NT2/D1 (cell line): Measurements from ENCODE around the gene PDPR.
"Not testable (repeated sequence)": the region's sequence is repeated elsewhere in the genome, so short reads cannot be mapped to it uniquely, and the experiment has no call there.

Source experiments
- DNase-seq: peaks from one replicate; pipeline ENCODE4 v3.0.0-alpha.2; 2011; ENCODE audit warnings: low read depth, low spot score
- H3K27me3 ChIP-seq: 2 replicates; pipeline ENCODE4 v1.6.0; 2011; ENCODE audit warnings: mild to moderate bottlenecking; ENCODE audit not compliant: insufficient read length, insufficient read depth
- H3K36me3 ChIP-seq: 2 replicates; pipeline ENCODE4 v1.6.1; 2011; ENCODE audit warnings: mild to moderate bottlenecking, low read length, mixed read lengths; ENCODE audit not compliant: insufficient read depth, insufficient read length
- H3K4me1 ChIP-seq: 2 replicates; pipeline ENCODE4 v1.5.1; 2011; ENCODE audit not compliant: insufficient read depth, insufficient read length
- H3K4me3 ChIP-seq: 2 replicates; pipeline ENCODE4 v1.5.1; 2011; ENCODE audit warnings: low read depth; ENCODE audit not compliant: insufficient read length
- H3K9ac ChIP-seq: 2 replicates; pipeline ENCODE4 v1.6.0; 2011; ENCODE audit warnings: low read depth; ENCODE audit not compliant: insufficient read length
- H3K9me3 ChIP-seq: 2 replicates; pipeline ENCODE4 v1.5.1; 2011; ENCODE audit warnings: mild to moderate bottlenecking, low read length; ENCODE audit not compliant: insufficient read depth
- SUZ12 ChIP-seq: IDR thresholded peaks from 2 replicates; pipeline ENCODE4 v1.6.1; 2011; ENCODE audit not compliant: insufficient read length, insufficient read depth; ENCODE audit errors: extremely low read depth
- YY1 ChIP-seq: IDR thresholded peaks from 2 replicates; pipeline ENCODE4 v1.6.1; 2011; ENCODE audit not compliant: insufficient read length, insufficient read depth
- ZNF274 ChIP-seq: IDR thresholded peaks from 2 replicates; pipeline ENCODE4 v1.6.1; 2011; ENCODE audit warnings: mild to moderate bottlenecking, low read depth, low read length

The PDPR gene

DNA sequence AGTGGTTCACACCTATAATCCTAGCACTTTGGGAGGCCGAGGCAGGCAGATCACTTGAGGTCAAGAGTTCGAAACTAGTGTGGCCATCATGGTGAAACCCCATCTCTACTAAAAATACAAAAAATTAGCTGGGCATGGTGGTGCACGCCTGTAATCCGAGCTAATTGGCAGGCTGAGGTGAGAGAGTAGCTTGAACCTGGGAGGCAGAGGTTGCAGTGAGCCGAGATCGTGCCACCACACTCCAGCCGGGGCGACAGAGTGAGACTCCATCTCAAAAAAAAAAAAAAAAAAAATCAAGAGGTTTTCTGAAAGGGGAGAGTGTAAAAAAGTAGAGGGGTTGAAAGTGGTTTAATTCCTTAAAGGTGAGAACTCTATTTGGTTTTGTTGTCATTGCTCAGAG is 21.7 kb downstream of the PDPR start:
- peaks cover 69% of the 10 kb centered on the region for H3K36me3 ChIP-seq

DNA sequence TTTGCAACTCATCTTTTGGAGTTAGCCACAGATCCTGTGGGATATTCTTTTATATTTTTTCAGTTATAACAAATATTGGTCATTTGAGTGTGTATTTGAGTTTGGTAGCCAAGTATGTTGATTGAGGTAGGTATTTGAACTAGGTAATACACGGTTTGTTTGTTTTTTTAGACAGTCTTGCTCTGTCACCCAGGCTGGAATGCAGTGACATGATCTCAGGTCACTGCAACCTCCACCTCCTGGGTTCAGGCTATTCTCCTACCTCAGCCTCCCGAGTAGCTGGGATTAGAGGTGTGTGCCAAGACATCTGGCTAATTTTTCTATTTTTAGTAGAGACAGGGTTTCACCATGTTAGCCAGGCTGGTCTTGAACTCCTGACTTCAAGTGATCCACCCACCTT is 22.5 kb downstream of the PDPR start:
- H3K4me3 ChIP-seq, H3K9me3 ChIP-seq, H3K9ac ChIP-seq, DNase-seq, H3K27me3 ChIP-seq, H3K4me1 ChIP-seq: not testable (repeated sequence)
- H3K36me3 ChIP-seq: peaks cover 71% of the 10 kb centered on the region

More for the DNA sequence above, 21.7 kb downstream of the PDPR start:
- H3K9me3 ChIP-seq, H3K9ac ChIP-seq, DNase-seq, H3K4me3 ChIP-seq, H3K27me3 ChIP-seq, H3K4me1 ChIP-seq: not testable (repeated sequence)

DNA sequence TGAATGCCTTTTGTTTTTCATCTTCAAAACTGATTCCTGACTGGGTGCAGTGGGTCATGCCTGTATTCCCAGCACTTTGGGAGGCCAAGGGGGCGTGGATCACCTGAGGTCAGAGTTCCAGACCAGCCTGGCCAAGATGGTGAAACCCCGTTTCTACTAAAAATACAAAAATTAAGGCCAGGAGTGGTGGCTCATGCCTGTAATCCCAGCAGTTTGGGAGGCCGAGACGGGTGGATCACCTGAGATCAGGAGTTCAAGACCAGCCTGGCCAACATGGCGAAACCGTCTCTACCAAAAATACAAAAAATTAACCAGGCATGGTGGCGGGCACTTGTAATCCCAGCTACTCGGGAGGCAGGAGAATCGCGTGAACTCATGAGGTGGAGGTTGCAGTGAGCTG is 28.6 kb downstream of the PDPR start:
- not testable (repeated sequence) for H3K9me3 ChIP-seq, H3K9ac ChIP-seq, H3K27me3 ChIP-seq, H3K4me1 ChIP-seq, H3K4me3 ChIP-seq, DNase-seq
- H3K36me3 ChIP-seq: peaks cover 61% of the 10 kb centered on the region

DNA sequence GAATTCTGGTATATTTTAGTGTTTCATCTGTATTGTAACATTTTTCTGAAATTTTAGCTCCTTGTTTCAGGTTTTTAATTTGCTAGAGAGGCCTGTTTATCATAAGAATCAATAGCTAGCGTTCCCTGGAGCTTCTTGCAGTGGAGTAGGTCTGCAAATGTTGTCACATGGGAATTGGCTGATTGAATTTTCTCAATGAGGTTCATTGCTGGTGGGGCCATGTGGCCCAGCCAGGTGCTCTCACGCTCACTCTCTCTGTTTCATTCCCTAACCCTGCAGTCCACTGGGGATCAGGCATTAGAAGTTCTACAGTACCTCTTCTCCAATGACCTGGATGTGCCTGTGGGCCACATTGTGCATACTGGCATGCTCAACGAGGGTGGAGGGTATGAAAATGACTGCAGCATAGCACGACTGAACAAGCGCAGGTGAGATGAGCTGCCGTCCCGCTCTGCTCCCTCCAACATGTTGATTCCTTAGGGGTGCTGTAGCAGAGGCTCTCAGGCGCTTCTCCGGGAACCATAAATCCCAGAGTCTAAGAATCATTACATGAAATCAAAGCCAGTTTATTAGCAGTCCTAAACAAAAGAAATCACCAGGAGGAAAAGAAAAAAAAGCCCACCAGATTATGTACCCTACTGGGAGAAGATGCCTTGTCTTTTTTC is 29.2 kb downstream of the PDPR start:
- H3K4me3 ChIP-seq, DNase-seq, H3K9me3 ChIP-seq, H3K9ac ChIP-seq, H3K27me3 ChIP-seq, H3K4me1 ChIP-seq: not testable (repeated sequence)
- peaks cover 65% of the 10 kb centered on the region for H3K36me3 ChIP-seq

DNA sequence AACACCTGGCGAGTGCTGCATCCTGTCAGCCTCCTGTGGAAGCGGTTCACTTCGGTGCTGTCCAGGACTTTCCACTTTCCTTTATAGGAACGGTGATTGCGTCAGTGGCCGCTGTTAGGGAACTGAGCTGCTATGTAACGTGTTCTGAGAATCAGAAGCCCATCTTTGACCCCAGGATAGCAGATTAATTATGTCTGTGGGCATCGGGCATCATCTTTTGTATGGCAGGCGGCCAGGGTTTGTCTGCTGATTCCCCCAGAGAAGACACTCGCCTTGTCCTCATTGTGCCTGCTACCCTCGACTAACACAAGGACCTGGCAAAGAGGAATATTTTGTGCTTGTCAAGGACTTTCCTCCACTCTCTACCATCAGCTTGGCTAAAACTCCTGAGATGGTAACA is 33.7 kb downstream of the PDPR start:
- not testable (repeated sequence) for H3K4me1 ChIP-seq, H3K4me3 ChIP-seq, H3K27me3 ChIP-seq, H3K9me3 ChIP-seq, H3K9ac ChIP-seq, DNase-seq
- H3K36me3 ChIP-seq: peaks cover 67% of the 10 kb centered on the region

DNA sequence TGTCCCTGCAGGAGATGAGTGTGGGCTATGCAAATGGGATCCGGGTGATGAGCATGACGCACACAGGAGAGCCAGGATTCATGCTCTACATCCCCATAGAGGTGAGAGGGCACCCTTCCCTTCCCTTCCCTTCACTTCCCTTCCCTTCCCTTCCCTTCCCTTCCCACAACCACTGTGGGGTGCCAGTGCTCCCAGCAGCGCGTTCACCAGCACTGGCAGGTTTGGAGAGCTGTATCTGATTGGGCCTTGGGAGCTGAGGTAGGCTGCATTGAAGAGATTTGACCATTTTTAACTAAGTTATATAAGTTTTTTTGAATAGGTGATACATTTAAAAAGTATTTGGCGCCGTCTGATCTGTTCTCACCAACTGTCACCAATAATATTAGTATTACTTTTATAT is 34.3 kb downstream of the PDPR start:
- H3K27me3 ChIP-seq, H3K9me3 ChIP-seq, H3K4me1 ChIP-seq, DNase-seq, H3K9ac ChIP-seq, H3K4me3 ChIP-seq: not testable (repeated sequence)
- peaks cover 67% of the 10 kb centered on the region for H3K36me3 ChIP-seq

DNA sequence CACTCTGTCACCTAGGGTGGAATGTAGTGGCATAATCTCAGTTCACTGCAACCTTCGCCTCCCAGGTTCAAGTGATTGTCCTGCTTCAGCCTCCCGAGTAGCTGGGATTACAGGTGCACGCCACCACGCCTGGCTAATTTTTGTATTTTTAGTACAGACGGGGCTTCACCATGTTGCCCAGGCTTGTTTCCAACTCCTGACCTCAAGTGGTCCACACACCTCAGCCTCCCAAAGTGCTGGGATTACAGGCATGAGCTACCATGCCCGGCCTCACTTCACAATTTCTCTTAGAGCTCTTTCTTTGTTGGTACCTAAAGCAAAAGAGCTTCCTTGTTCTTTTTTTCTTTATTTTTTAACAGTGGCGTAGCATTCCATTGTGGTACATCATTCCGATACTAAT is 35.2 kb downstream of the PDPR start:
- H3K27me3 ChIP-seq, H3K4me1 ChIP-seq: not testable (repeated sequence)
- H3K36me3 ChIP-seq: peaks cover 69% of the 10 kb centered on the region

DNA sequence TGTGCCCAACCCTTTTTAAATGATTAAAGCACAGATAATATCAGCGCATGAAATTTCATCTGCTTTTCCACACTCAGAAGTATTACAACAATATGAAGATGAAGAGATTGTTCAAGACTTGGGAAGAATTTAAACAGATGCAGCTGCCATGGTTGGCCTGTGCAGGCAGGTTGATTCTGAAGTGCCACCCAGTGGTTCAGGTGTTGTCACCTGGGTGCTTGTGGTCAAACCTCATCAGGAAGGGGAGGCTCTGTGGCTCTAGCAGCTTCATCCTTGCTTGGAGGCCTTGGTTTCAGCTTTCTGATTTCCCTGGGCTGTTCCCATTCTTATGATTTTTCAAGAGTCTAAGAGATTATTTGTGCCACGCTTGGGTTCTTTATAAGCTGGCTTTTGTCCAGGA is 37.3 kb downstream of the PDPR start:
- Histone ChIP-seq H3K36me3 (peaks cover 80% of the 10 kb centered on the region), H3K9ac (no peak overlapping the region), H3K4me3 (no peak overlapping the region), H3K4me1 (no peaks in the 10 kb centered on the region), H3K9me3 (no peaks in the 10 kb centered on the region), H3K27me3 (no peaks in the 10 kb centered on the region)
- DNase-seq: no peak
- TF ChIP-seq SUZ12: no peak
- TF ChIP-seq ZNF274: no peak
- no peak for TF ChIP-seq YY1

More for the DNA sequence above, 35.2 kb downstream of the PDPR start:
- not testable (repeated sequence) for DNase-seq, H3K4me3 ChIP-seq, H3K9ac ChIP-seq, H3K9me3 ChIP-seq

DNA sequence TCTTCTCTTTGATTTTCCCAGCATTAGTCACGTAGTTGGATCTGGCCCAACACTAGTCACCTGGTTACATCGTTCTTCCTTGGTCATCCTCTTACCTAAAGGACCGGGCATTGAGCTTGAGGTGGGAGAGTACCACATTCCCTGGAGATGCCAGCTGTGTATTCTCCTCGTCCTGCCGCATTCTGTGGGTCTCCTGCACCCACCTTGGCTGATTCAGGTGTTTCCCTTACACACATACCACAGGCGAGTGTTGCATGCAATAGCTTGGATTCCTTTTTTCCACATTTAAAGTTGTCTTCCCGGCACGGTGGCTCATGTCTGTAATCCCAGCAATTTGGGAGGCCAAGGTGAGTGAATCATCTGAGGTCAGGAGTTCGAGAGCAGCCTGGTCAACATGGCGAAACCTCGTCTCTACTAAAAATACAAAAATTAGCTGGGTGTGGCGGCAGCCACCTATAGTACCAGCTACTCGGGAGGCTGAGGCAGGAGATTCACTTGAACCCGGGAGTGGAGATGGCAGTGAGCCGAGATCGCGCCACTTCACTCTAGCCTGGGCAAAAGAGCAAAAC is 37.9 kb downstream of the PDPR start:
- peaks cover 87% of the 10 kb centered on the region for H3K36me3 ChIP-seq
- no peak for DNase-seq
- no peaks in the 10 kb centered on the region for H3K9me3 ChIP-seq
- no peak overlapping the region for H3K4me3 ChIP-seq
- TF ChIP-seq YY1 (no peak), ZNF274 (no peak), SUZ12 (no peak)
- no peak overlapping the region for H3K9ac ChIP-seq
- no peaks in the 10 kb centered on the region for H3K4me1 ChIP-seq
- H3K27me3 ChIP-seq: no peaks in the 10 kb centered on the region
